ENCODE results near the gene RFTN1. TPM values are rescaled to one million over a fixed set of nuclear protein-coding genes. Genes with fewer than 3 reads are reported as not detected.

Gene RFTN1
- total and polyA plus RNA-seq, 2 donors (not counting 1 experiment from before 2014, with no cell fraction given) = 35.1 to 35.5 TPM

DNA sequence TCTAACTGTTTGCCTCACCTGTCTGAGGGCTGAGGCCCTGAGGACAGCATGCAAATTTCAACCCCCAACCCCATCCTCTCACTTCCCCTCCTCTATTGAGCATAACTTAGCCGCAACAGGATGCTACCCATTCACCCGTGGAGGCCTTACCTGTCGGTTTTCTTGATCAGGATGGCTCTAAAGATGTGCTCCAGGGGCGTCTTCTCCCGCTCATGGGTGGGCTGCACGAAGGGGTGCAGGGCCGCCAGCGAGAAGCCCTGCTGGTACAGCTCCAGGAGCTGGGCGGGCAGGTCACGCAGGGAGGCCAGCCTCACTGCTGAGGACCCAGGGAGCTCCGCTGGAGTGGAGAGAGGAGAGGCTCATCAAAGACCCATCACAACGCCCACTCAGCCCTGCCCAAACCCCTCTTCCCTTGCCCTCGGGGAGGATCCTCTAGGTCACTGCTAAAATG is 79.8 kb downstream of the RFTN1 start:
- Histone ChIP-seq H3K4me1 (ENCODE audit: control insufficient read depth, extremely low read depth, insufficient read depth, low read length) (peaks cover 2% of the 10 kb centered on the region), H3K4me3 (replicated peaks in 1 of 4; ENCODE audit: control extremely low read depth in 1 of 4, insufficient read depth in 1 of 4, low read depth in 3 of 4, low read length in 4 of 4) (no peak overlapping the region), H4K20me1 (ENCODE audit: control insufficient read depth, extremely low read depth, insufficient read depth, low read length) (no peaks in the 10 kb centered on the region), H3K9me3 (ENCODE audit: control insufficient read depth, insufficient read depth, low read depth, low read length) (no peaks in the 10 kb centered on the region), H2AFZ (ENCODE audit: low read length) (no peak overlapping the region), H3K9ac (ENCODE audit: insufficient read depth, low read length) (no peak overlapping the region), H3K79me2 (ENCODE audit: control insufficient read depth, insufficient read depth, low read length) (no peaks in the 10 kb centered on the region), H3K27ac (ENCODE audit: insufficient read depth, low read length) (no peak overlapping the region), H3K27me3 (ENCODE audit: control insufficient read depth, insufficient read depth, low read length) (no peaks in the 10 kb centered on the region), H3K4me2 (ENCODE audit: extremely low read depth, insufficient read depth, low read length) (no peak overlapping the region), H3K36me3 (ENCODE audit: control insufficient read depth, insufficient read depth, low read length) (no peaks in the 10 kb centered on the region)
- no peak for DNase-seq (ENCODE audit: low read depth in 2 of 2)
- TF ChIP-seq EZH2 (IDR thresholded peaks at IDR 0.05; ENCODE audit: low read length, missing control alignments) (no peak), CTCF (conservative IDR thresholded peaks at IDR 0.05 in 1 of 2, IDR thresholded peaks at IDR 0.05 in 1 of 2; ENCODE audit: low read depth in 1 of 2, low read length in 2 of 2) (no peak)

GRCh38 chr3:16432714-16433113 is 80.8 kb downstream of the RFTN1 start:
- no peak overlapping the region for H3K27ac ChIP-seq (ENCODE audit: insufficient read depth, low read length)
- H3K36me3 ChIP-seq (ENCODE audit: control insufficient read depth, insufficient read depth, low read length) = no peaks in the 10 kb centered on the region
- H3K4me2 ChIP-seq (ENCODE audit: extremely low read depth, insufficient read depth, low read length) = no peak overlapping the region
- DNase-seq (ENCODE audit: low read depth in 2 of 2) = no peak
- no peaks in the 10 kb centered on the region for H4K20me1 ChIP-seq (ENCODE audit: control insufficient read depth, extremely low read depth, insufficient read depth, low read length)
- H2AFZ ChIP-seq (ENCODE audit: low read length) = no peak overlapping the region
- H3K9me3 ChIP-seq (ENCODE audit: control insufficient read depth, insufficient read depth, low read depth, low read length) = no peaks in the 10 kb centered on the region
- H3K79me2 ChIP-seq (ENCODE audit: control insufficient read depth, insufficient read depth, low read length) = no peaks in the 10 kb centered on the region
- H3K27me3 ChIP-seq (ENCODE audit: control insufficient read depth, insufficient read depth, low read length) = no peaks in the 10 kb centered on the region
- peaks cover 6% of the 10 kb centered on the region for H3K4me1 ChIP-seq (ENCODE audit: control insufficient read depth, extremely low read depth, insufficient read depth, low read length)
- no peak overlapping the region for H3K4me3 ChIP-seq (replicated peaks in 1 of 4; ENCODE audit: control extremely low read depth in 1 of 4, insufficient read depth in 1 of 4, low read depth in 3 of 4, low read length in 4 of 4)
- H3K9ac ChIP-seq (ENCODE audit: insufficient read depth, low read length) = no peak overlapping the region
- no peak for TF ChIP-seq CTCF (conservative IDR thresholded peaks at IDR 0.05 in 1 of 2, IDR thresholded peaks at IDR 0.05 in 1 of 2; ENCODE audit: low read depth in 1 of 2, low read length in 2 of 2)
- TF ChIP-seq EZH2 (IDR thresholded peaks at IDR 0.05; ENCODE audit: low read length, missing control alignments) = no peak

DNA sequence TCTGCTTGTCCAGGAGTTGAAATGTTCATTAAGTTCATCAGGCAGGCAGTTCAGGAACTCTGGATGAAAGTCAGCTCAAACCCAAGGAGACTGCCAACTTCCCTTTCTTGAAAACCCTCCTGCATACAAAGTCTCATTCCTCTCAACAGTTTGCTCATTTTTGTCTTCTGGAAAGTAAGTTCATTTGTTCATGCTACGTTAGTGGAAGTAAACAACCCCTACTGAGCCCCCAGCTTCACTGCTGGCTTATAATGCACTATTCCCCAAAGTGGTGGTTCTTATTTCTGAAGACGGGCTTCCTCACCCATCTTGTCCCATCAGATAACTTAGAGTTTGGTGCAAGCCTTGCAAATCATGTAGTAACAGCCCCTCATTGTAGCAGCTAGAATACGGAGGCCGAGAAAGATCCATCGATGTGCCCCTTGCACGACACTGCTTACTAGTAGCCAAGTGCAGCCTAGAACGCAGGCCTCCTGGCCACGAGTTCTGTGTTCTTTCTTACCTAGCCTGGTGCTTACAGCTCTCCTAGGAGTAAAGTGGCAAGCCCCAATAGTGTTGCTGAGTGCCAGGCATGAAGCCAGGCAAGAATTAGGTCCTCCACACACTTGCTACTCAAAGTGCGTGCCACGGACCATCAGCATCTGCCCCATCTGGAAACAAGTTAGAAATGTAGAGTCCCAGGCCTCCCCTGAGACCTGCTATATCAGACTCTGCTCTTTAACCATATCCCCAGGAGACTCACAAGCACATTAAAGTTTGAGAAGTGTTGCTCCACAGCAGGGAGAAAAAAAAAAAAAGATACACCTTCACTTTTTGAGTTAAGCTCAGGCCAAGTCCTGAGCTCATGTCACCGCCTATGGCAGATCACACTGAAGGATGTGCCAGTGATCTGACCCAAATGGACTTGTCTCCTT is 82.5 kb downstream of the RFTN1 start:
- TF ChIP-seq EZH2 (IDR thresholded peaks at IDR 0.05; ENCODE audit: low read length, missing control alignments) = no peak
- no peak for TF ChIP-seq CTCF (conservative IDR thresholded peaks at IDR 0.05 in 1 of 2, IDR thresholded peaks at IDR 0.05 in 1 of 2; ENCODE audit: low read depth in 1 of 2, low read length in 2 of 2)
- H3K36me3 ChIP-seq (ENCODE audit: control insufficient read depth, insufficient read depth, low read length) = no peaks in the 10 kb centered on the region
- H3K4me1 ChIP-seq (ENCODE audit: control insufficient read depth, extremely low read depth, insufficient read depth, low read length) = peaks cover 16% of the 10 kb centered on the region
- no peak overlapping the region for H3K4me2 ChIP-seq (ENCODE audit: extremely low read depth, insufficient read depth, low read length)
- no peak overlapping the region for H3K27ac ChIP-seq (ENCODE audit: insufficient read depth, low read length)
- H4K20me1 ChIP-seq (ENCODE audit: control insufficient read depth, extremely low read depth, insufficient read depth, low read length) = no peaks in the 10 kb centered on the region
- H3K27me3 ChIP-seq (ENCODE audit: control insufficient read depth, insufficient read depth, low read length) = no peaks in the 10 kb centered on the region
- H3K79me2 ChIP-seq (ENCODE audit: control insufficient read depth, insufficient read depth, low read length) = no peaks in the 10 kb centered on the region
- H3K4me3 ChIP-seq (replicated peaks in 1 of 4; ENCODE audit: control extremely low read depth in 1 of 4, insufficient read depth in 1 of 4, low read depth in 3 of 4, low read length in 4 of 4) = no peak overlapping the region
- DNase-seq (ENCODE audit: low read depth in 2 of 2) = no peak
- no peaks in the 10 kb centered on the region for H3K9me3 ChIP-seq (ENCODE audit: control insufficient read depth, insufficient read depth, low read depth, low read length)
- no peak overlapping the region for H2AFZ ChIP-seq (ENCODE audit: low read length)
- H3K9ac ChIP-seq (ENCODE audit: insufficient read depth, low read length) = no peak overlapping the region
